Astrocyte of the spinal cord (primary cell): ENCODE measurements around the gene GCAT.

Experiments
- DNase-seq: peaks from one replicate; pipeline ENCODE4 v3.0.0; 2011; ENCODE audit warnings: low read depth, low spot score
- H3K4me3 ChIP-seq: 2 replicates; pipeline ENCODE4 v1.5.1; 2011; ENCODE audit warnings: low read depth, mild to moderate bottlenecking, low read length, moderate library complexity
- CTCF ChIP-seq: IDR thresholded peaks from 2 replicates; pipeline ENCODE4 v1.5.1; 2012; ENCODE audit warnings: low read depth, mild to moderate bottlenecking, low read length, inconsistent platforms
- in situ Hi-C: cut with HindIII; loops from 2 replicates; pipeline ENCODE4 v1.10.0; 2017; ENCODE audit warnings: low sequenced_read_pairs

The GCAT gene

GRCh38 chr22:37763652-37764051 is 44.1 kb upstream of the GCAT start:
- DNase-seq: no peak
- in situ Hi-C loops: no loop called here
- no peak for TF ChIP-seq CTCF
- no peak overlapping the region for H3K4me3 ChIP-seq

GRCh38 chr22:37764622-37765021 is 43.1 kb upstream of the GCAT start:
- in situ Hi-C loops: no loop called here

GRCh38 chr22:37765498-37765897 is 42.2 kb upstream of the GCAT start:
- no peak overlapping the region for H3K4me3 ChIP-seq
- in situ Hi-C loops: no loop called here
- TF ChIP-seq CTCF: no peak
- DNase-seq: no peak

More at GRCh38 chr22:37764622-37765021, 43.1 kb upstream of the GCAT start:
- H3K4me3 ChIP-seq: no peak overlapping the region
- no peak for DNase-seq
- TF ChIP-seq CTCF: no peak

GRCh38 chr22:37765953-37766576 is 41.7 kb upstream of the GCAT start:
- TF ChIP-seq CTCF: no peak
- in situ Hi-C loops: no loop called here
- no peak overlapping the region for H3K4me3 ChIP-seq
- DNase-seq: no peak

- TF ChIP-seq CTCF: peak; percentile 34
- no peak overlapping the region for H3K4me3 ChIP-seq
- DNase-seq: no peak
- in situ Hi-C loops: no loop called here
These were observed 39.5 kb upstream of the GCAT start for GRCh38 chr22:37768273-37768672.

GRCh38 chr22:37769056-37769455 is 38.7 kb upstream of the GCAT start:
- no peak for DNase-seq
- in situ Hi-C loops: no loop called here
- H3K4me3 ChIP-seq: no peak overlapping the region
- TF ChIP-seq CTCF: no peak
